Fibroblast of lung (primary cell): ENCODE results near the gene MRPS18A.

Experiments
- EZH2 ChIP-seq: IDR thresholded peaks from 2 replicates; pipeline ENCODE4 v1.5.1; 2012; ENCODE audit warnings: low read length, control low read depth, mild to moderate bottlenecking; ENCODE audit errors: missing control alignments
- TF ChIP-seq, protein P1 (sequence below), 2 donors: IDR thresholded peaks in 1 of 2; conservative IDR thresholded peaks in 1 of 2; 1 replicate in 1 of 2; 2 replicates in 1 of 2; pipeline ENCODE4 v1.5.1; 2011 to 2012; ENCODE audit warnings: low read length in 2 of 2, control low read depth in 1 of 2, inconsistent platforms in 1 of 2, low read depth in 1 of 2, mild to moderate bottlenecking in 1 of 2

- TF ChIP-seq, protein P1, sequence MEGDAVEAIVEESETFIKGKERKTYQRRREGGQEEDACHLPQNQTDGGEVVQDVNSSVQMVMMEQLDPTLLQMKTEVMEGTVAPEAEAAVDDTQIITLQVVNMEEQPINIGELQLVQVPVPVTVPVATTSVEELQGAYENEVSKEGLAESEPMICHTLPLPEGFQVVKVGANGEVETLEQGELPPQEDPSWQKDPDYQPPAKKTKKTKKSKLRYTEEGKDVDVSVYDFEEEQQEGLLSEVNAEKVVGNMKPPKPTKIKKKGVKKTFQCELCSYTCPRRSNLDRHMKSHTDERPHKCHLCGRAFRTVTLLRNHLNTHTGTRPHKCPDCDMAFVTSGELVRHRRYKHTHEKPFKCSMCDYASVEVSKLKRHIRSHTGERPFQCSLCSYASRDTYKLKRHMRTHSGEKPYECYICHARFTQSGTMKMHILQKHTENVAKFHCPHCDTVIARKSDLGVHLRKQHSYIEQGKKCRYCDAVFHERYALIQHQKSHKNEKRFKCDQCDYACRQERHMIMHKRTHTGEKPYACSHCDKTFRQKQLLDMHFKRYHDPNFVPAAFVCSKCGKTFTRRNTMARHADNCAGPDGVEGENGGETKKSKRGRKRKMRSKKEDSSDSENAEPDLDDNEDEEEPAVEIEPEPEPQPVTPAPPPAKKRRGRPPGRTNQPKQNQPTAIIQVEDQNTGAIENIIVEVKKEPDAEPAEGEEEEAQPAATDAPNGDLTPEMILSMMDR (conservative IDR thresholded peaks at IDR 0.05 in 1 of 2, IDR thresholded peaks at IDR 0.05 in 1 of 2; ENCODE audit: low read depth in 1 of 2, low read length in 2 of 2): no peak
- no peak for TF ChIP-seq EZH2
Observed at GRCh38 chr6:43687437-43688347, at the start of gene MRPS18A.
